K562 (cell line): Measurements from ENCODE around the gene RECK. TPM values are rescaled to one million over a fixed set of nuclear protein-coding genes. Genes with fewer than 3 reads are reported as not detected.

Experiments
- ATAC-seq: fragments of 200-7000 bp; cut with Tn5 transposase; 3 replicates; pipeline ENCODE4 v1.9.1; 2020; ENCODE audit warnings: moderate library complexity
- BruUV-seq: library from RNA; stranded (reverse); fragments of 400-500 nt; replicated peaks from 2 replicates; lab custom pipeline; 2021; lab: Mats Ljungman, UMichigan
- CTCF ChIA-PET: fragments of 300-600 bp; formaldehyde crosslinking; extraction: SDS; loops from one replicate; lab custom pipeline; 2021; ENCODE audit warnings: low intra/inter-chr PET ratio; lab: Yijun Ruan, JAX
- POLR2A ChIA-PET: fragments of 300-600, 350-650 bp; sonication (Branson Sonifier 250); formaldehyde crosslinking; extraction: SDS; loops from one replicate; lab custom pipeline; 2021; ENCODE audit warnings: antibody characterized with exemption, inconsistent platforms; lab: Yijun Ruan, JAX
- DNase-seq, 4 experiments: peaks; one replicate each; pipeline versions ENCODE4 v3.0.0 to v3.0.0-alpha.2; 2011 to 2018; ENCODE audit warnings: low spot score in 3 of 4, mixed read lengths in 3 of 4; ENCODE audit errors: extremely low read depth in 1 of 4
- FAIRE-seq: peaks from 2 replicates; lab custom pipeline; 2011; peaks lifted over from hg19 to GRCh38; lab: Jason Lieb, UNC
- H2AFZ ChIP-seq: 2 replicates; pipeline ENCODE4 v1.6.0; 2011; ENCODE audit warnings: low read depth, low read length, control low read depth, inconsistent platforms
- H3K27ac ChIP-seq: fragments of 200-600 bp; 3 replicates; pipeline ENCODE4 v1.8.0; 2011; ENCODE audit warnings: low read depth, mild to moderate bottlenecking, control low read depth, inconsistent platforms, low read length, moderate library complexity, mixed read lengths; ENCODE audit errors: extremely low read depth
- H3K27me3 ChIP-seq, 2 experiments: fragments of 300-600 bp in 1 of 2; 2 replicates in 1 of 2; 3 replicates in 1 of 2; pipeline versions ENCODE4 v1.6.0 to v1.8.0; 2011; ENCODE audit warnings: inconsistent platforms in 2 of 2, low read length in 2 of 2, mild to moderate bottlenecking in 1 of 2, mixed read lengths in 1 of 2, moderate library complexity in 1 of 2; ENCODE audit not compliant: control insufficient read depth in 2 of 2, insufficient read depth in 2 of 2
- H3K36me3 ChIP-seq: fragments of 300-600 bp; 3 replicates; pipeline ENCODE4 v1.8.0; 2011; ENCODE audit warnings: mild to moderate bottlenecking, low read length, inconsistent platforms; ENCODE audit not compliant: control insufficient read depth, insufficient read depth
- H3K4me1 ChIP-seq, 2 experiments: fragments of 200-600 bp in 1 of 2; replicated peaks in 1 of 2; 2 replicates in 1 of 2; 3 replicates in 1 of 2; pipeline versions ENCODE4 v1.5.1 to v1.8.0; 2011; ENCODE audit warnings: inconsistent platforms in 2 of 2, low read length in 2 of 2, mild to moderate bottlenecking in 1 of 2, mixed read lengths in 1 of 2, moderate library complexity in 1 of 2; ENCODE audit not compliant: control insufficient read depth in 2 of 2, insufficient read depth in 2 of 2
- H3K4me2 ChIP-seq: 2 replicates; pipeline ENCODE4 v1.6.1; 2011; ENCODE audit warnings: low read length, control low read depth, inconsistent platforms, mixed read lengths; ENCODE audit not compliant: insufficient read depth
- H3K4me3 ChIP-seq: fragments of 200-600 bp; sonication (generic), shearing (Covaris generic); 2 replicates; pipeline ENCODE4 v1.5.1; 2016; ENCODE audit warnings: control low read depth, inconsistent platforms
- H3K79me2 ChIP-seq: fragments of 200-600 bp; 3 replicates; pipeline ENCODE4 v1.8.0; 2011; ENCODE audit warnings: low read length, inconsistent platforms; ENCODE audit not compliant: control insufficient read depth, insufficient read depth
- H3K9ac ChIP-seq, 2 experiments: 2 replicates each; pipeline versions ENCODE4 v1.6.0 to v1.6.1; 2011; ENCODE audit warnings: low read depth in 2 of 2, low read length in 2 of 2, control low read depth in 1 of 2, inconsistent platforms in 1 of 2, mild to moderate bottlenecking in 1 of 2, mixed read lengths in 1 of 2; ENCODE audit not compliant: insufficient read depth in 1 of 2
- H3K9me1 ChIP-seq: one replicate; pipeline ENCODE4 v1.6.0; 2011; ENCODE audit warnings: inconsistent platforms, mild to moderate bottlenecking, low read length, moderate library complexity; ENCODE audit not compliant: control insufficient read depth, insufficient read depth
- H3K9me3 ChIP-seq: replicated peaks from 2 replicates; pipeline ENCODE4 v1.5.1; 2011; ENCODE audit warnings: low read depth, low read length, inconsistent platforms; ENCODE audit not compliant: control insufficient read depth, insufficient read depth
- H4K20me1 ChIP-seq: replicated peaks from 2 replicates; pipeline ENCODE4 v1.6.1; 2011; ENCODE audit warnings: low read length, inconsistent platforms, mixed read lengths; ENCODE audit not compliant: control insufficient read depth, insufficient read depth
- BRCA1 ChIP-seq, 2 experiments: fragments of 450-650 bp in 1 of 2; sonication (generic) in 1 of 2; formaldehyde crosslinking in 1 of 2; IDR thresholded peaks; 2 replicates each; pipeline versions ENCODE4 v1.5.0 to v1.6.1; 2017 to 2020; ENCODE audit warnings: mild to moderate bottlenecking in 1 of 2, missing genetic modification reagents in 1 of 2
- CCAR2 ChIP-seq: fragments of 200-400 bp; formaldehyde crosslinking; IDR thresholded peaks from 2 replicates; pipeline ENCODE4 v1.6.1; 2017; ENCODE audit warnings: mild to moderate bottlenecking, low read depth, low read length
- HNRNPH1 ChIP-seq: fragments of 200-400 bp; formaldehyde crosslinking; optimal IDR thresholded peaks from 2 replicates; pipeline ENCODE3; 2017; ENCODE audit warnings: low read depth, mild to moderate bottlenecking, low read length, moderate library complexity
- RAD21 ChIP-seq, 2 experiments: fragments of 250-450 bp in 1 of 2; fragments of 450-650 bp in 1 of 2; sonication (Bioruptor Pico) in 1 of 2; formaldehyde crosslinking in 1 of 2; IDR thresholded peaks in 1 of 2; conservative IDR thresholded peaks in 1 of 2; 2 replicates each; pipeline versions ENCODE4 v1.4.0 to v1.8.0; 2020 to 2022; ENCODE audit warnings: mild to moderate bottlenecking in 2 of 2, moderate library complexity in 1 of 2
- SMC3 ChIP-seq: conservative IDR thresholded peaks from 2 replicates; pipeline ENCODE4 v1.6.1; 2011; ENCODE audit warnings: low read depth, low read length, improper control_type of control experiment; ENCODE audit not compliant: insufficient read depth
- SPI1 ChIP-seq: IDR thresholded peaks from 2 replicates; pipeline ENCODE4 v1.6.1; 2011; ENCODE audit warnings: low read depth, low read length, control low read depth, borderline replicate concordance
- TAF7 ChIP-seq: fragments of 450-650 bp; IDR thresholded peaks from 2 replicates; pipeline ENCODE4 v1.6.1; 2016; ENCODE audit warnings: missing genetic modification characterization, missing compliant biosample characterization
- TCF3 ChIP-seq: sonication (generic); formaldehyde crosslinking; IDR thresholded peaks from 2 replicates; pipeline ENCODE4 v1.4.0; 2020; ENCODE audit warnings: mild to moderate bottlenecking, missing genetic modification reagents
- ZKSCAN8 ChIP-seq: fragments of 200-800 bp; sonication (Bioruptor generic); IDR thresholded peaks from 2 replicates; pipeline ENCODE4 v1.6.1; 2016; ENCODE audit warnings: missing genetic modification characterization, missing compliant biosample characterization
- ZNF133 ChIP-seq: fragments of 250-450 bp; sonication (Bioruptor Pico); IDR thresholded peaks from 2 replicates; pipeline ENCODE4 v1.4.0; 2020; ENCODE audit warnings: mild to moderate bottlenecking
- WGBS: fragments of 100-300 bp; shearing (Covaris generic); methylation state at CpG from one replicate; pipeline ENCODE4 v1.1.6; 2016; ENCODE audit warnings: low coverage, mixed read lengths; ENCODE audit not compliant: insufficient coverage; ENCODE audit errors: missing lambda C conversion rate; 5-methylcytosine and 5-hydroxymethylcytosine counted together
- in situ Hi-C: fragments of 300-500 bp; cut with MboI; formaldehyde crosslinking; loops from 4 replicates; pipeline ENCODE4 v1.15.0; 2018; ENCODE audit warnings: inconsistent platforms, mixed read lengths
- intact Hi-C: fragments of 100-400 bp; cut with micrococcal nuclease; formaldehyde crosslinking; loops from 2 replicates; pipeline ENCODE4 v1.14.2; 2022
- polyA plus RNA-seq, 8 experiments: library from polyadenylated mRNA; depleted of rRNA in 4 of 8; stranded (reverse) in 5 of 8; unstranded in 3 of 8; fragments of >200 nt; fragmentation: Nextera tagmentation in 2 of 8; fragmentation: Illumina TruSeq in 1 of 8; extraction: Ambion mirVana in 2 of 8; extraction: Trizol in 1 of 8; gene quantifications; 2 replicates each; pipeline versions ENCODE4 v1.2.1 to v1.2.3, GENCODE V29; 2011 to 2014; ENCODE audit warnings: inconsistent platforms in 1 of 8, missing spikeins in 1 of 8
- total RNA-seq, 7 experiments: library from RNA; depleted of rRNA in 6 of 7; stranded (reverse); fragments of >200 nt in 6 of 7; fragmentation: Illumina TruSeq in 2 of 7; extraction: Trizol in 2 of 7; gene quantifications; 2 replicates each; pipeline versions ENCODE4 v1.2.1 to v1.2.3, GENCODE V29; 2011 to 2021; ENCODE audit warnings: low replicate concordance in 1 of 7
- TF ChIP-seq, protein P1 (sequence below), 2 experiments: IDR thresholded peaks; 2 replicates each; pipeline ENCODE4 v1.6.1; 2011; ENCODE audit warnings: borderline replicate concordance in 1 of 2, control low read depth in 1 of 2, low read depth in 1 of 2, low read length in 1 of 2, mild to moderate bottlenecking in 1 of 2, mixed read lengths in 1 of 2, moderate library complexity in 1 of 2; ENCODE audit not compliant: insufficient read depth in 1 of 2, insufficient read length in 1 of 2, poor library complexity in 1 of 2, severe bottlenecking in 1 of 2; ENCODE audit errors: extremely low read depth in 1 of 2
- TF ChIP-seq, protein P2 (sequence below): fragments of 450-650 bp; conservative IDR thresholded peaks from 2 replicates; pipeline ENCODE4 v1.6.1; 2016; ENCODE audit warnings: missing genetic modification characterization, low read depth, mild to moderate bottlenecking, missing compliant biosample characterization, moderate library complexity
- TF ChIP-seq, protein P3 (sequence below), 3 experiments: IDR thresholded peaks in 2 of 3; conservative IDR thresholded peaks in 1 of 3; 2 replicates each; pipeline ENCODE4 v1.5.1; 2011 to 2012; ENCODE audit warnings: low read length in 3 of 3, mild to moderate bottlenecking in 3 of 3, control low read depth in 2 of 3, improper control_type of control experiment in 1 of 3, inconsistent platforms in 1 of 3, low read depth in 1 of 3, mixed read lengths in 1 of 3, moderate library complexity in 1 of 3; ENCODE audit not compliant: insufficient read depth in 2 of 3
- TF ChIP-seq, protein P4 (sequence below): sonication (generic); IDR thresholded peaks from 2 replicates; pipeline ENCODE4 v1.6.1; 2016

Gene RECK
- total and polyA plus RNA-seq, 9 of the 15 experiments (the other 6 are each of a cell fraction or from before 2014, with no cell fraction given): 0.04 to 0.36 (median 0.16) TPM

DNA sequence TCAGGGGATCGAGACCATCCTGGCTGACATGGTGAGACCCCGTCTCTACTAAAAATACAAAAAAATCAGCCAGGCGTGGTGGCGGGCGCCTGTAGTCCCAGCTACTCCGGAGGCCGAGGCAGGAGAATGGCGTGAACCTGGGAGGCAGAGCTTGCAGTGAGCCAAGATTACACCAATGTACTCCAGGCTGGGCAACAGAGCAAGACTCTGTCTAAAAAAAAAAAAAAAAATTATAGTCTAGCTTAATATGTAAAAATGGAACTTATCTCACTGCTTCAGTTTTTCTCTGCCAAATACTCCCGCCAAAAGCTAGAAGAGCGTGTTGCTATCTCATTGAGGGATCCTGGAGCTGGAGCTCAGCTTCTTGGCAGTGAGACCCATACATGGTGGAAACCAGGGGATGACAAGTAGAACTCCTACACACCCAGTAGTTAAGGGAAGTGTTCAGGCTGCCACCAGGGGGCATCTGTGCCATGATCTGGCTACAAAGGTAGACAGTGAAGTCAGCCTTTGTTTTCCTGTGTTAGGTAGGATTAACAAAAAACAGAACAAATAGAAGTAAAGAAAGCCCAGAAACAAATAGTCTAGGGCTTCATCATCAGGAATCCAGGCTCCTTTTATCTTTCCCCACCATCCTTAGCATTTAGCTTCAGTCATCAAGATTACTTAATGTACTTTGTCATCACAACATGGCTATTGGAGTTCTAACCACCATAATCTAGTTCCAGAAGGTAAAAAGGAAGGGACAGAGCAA, 66.2 kb downstream of the RECK start:
- peak; percentile 97 for FAIRE-seq
- TF ChIP-seq TAF7 (tag): no peak
- TF ChIP-seq, protein P1, sequence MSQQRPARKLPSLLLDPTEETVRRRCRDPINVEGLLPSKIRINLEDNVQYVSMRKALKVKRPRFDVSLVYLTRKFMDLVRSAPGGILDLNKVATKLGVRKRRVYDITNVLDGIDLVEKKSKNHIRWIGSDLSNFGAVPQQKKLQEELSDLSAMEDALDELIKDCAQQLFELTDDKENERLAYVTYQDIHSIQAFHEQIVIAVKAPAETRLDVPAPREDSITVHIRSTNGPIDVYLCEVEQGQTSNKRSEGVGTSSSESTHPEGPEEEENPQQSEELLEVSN (IDR thresholded peaks at IDR 0.05; ENCODE audit: borderline replicate concordance in 1 of 2, extremely low read depth in 1 of 2, insufficient read depth in 1 of 2, insufficient read length in 1 of 2, low read depth in 1 of 2, low read length in 1 of 2, poor library complexity in 1 of 2, severe bottlenecking in 1 of 2): peak in 1 of 2 experiments; percentile 14
- TF ChIP-seq, protein P2, sequence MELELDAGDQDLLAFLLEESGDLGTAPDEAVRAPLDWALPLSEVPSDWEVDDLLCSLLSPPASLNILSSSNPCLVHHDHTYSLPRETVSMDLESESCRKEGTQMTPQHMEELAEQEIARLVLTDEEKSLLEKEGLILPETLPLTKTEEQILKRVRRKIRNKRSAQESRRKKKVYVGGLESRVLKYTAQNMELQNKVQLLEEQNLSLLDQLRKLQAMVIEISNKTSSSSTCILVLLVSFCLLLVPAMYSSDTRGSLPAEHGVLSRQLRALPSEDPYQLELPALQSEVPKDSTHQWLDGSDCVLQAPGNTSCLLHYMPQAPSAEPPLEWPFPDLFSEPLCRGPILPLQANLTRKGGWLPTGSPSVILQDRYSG: no peak
- no peak for TF ChIP-seq CCAR2
- peak; percentile 45 to 81 for TF ChIP-seq RAD21 (CRISPR knock-in tag; conservative IDR thresholded peaks at IDR 0.05 in 1 of 2, IDR thresholded peaks at IDR 0.05 in 1 of 2)
- TF ChIP-seq, protein P3, sequence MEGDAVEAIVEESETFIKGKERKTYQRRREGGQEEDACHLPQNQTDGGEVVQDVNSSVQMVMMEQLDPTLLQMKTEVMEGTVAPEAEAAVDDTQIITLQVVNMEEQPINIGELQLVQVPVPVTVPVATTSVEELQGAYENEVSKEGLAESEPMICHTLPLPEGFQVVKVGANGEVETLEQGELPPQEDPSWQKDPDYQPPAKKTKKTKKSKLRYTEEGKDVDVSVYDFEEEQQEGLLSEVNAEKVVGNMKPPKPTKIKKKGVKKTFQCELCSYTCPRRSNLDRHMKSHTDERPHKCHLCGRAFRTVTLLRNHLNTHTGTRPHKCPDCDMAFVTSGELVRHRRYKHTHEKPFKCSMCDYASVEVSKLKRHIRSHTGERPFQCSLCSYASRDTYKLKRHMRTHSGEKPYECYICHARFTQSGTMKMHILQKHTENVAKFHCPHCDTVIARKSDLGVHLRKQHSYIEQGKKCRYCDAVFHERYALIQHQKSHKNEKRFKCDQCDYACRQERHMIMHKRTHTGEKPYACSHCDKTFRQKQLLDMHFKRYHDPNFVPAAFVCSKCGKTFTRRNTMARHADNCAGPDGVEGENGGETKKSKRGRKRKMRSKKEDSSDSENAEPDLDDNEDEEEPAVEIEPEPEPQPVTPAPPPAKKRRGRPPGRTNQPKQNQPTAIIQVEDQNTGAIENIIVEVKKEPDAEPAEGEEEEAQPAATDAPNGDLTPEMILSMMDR (IDR thresholded peaks at IDR 0.05 in 2 of 3, conservative IDR thresholded peaks at IDR 0.05 in 1 of 3; ENCODE audit: insufficient read depth in 2 of 3, low read depth in 1 of 3, low read length in 3 of 3): peak; percentile 69 to 75 (median 74)
- TF ChIP-seq, protein P4, sequence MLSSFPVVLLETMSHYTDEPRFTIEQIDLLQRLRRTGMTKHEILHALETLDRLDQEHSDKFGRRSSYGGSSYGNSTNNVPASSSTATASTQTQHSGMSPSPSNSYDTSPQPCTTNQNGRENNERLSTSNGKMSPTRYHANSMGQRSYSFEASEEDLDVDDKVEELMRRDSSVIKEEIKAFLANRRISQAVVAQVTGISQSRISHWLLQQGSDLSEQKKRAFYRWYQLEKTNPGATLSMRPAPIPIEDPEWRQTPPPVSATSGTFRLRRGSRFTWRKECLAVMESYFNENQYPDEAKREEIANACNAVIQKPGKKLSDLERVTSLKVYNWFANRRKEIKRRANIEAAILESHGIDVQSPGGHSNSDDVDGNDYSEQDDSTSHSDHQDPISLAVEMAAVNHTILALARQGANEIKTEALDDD: peak; percentile 56
- TF ChIP-seq SMC3: peak; percentile 71
- no peak for TF ChIP-seq TCF3
- TF ChIP-seq ZNF133 (CRISPR knock-in tag): no peak
- peak; percentile 29; the same call in 1 of the 2 replicates for TF ChIP-seq SPI1
- no peak for TF ChIP-seq BRCA1 (IDR thresholded peaks at IDR 0.05)
- TF ChIP-seq BRCA1 (CRISPR knock-in tag; IDR thresholded peaks at IDR 0.05): no peak
- no peak for TF ChIP-seq ZKSCAN8
- TF ChIP-seq HNRNPH1: no peak

More for the DNA sequence above, 66.2 kb downstream of the RECK start:
- CTCF ChIA-PET: interaction anchor here (0.6 to 2.4 kb wide), 5 partner anchors 43 to 1499 kb away, joined by 3 to 13 read pairs (median 4); no protein-coding TSS in a partner anchor
- no TSS peak for BruUV-seq
- in situ Hi-C loops (loop anchor here (5.0 kb wide), 1 partner anchor 64 kb away; the partner anchor contains the start of gene CCIN), intact Hi-C loops (loop anchor here (1.0 to 2.0 kb wide), 2 partner anchors 63 to 226 kb away; no protein-coding TSS in a partner anchor)
- Histone ChIP-seq H3K4me3 (no peak overlapping the region), H3K79me2 (no peaks in the 10 kb centered on the region), H2AFZ (peak overlapping the region; percentile 70; the same call in 1 of the 2 replicates), H3K9me1 (no peaks in the 10 kb centered on the region), H3K4me2 (no peak overlapping the region), H4K20me1 (no peaks in the 10 kb centered on the region), H3K36me3 (no peaks in the 10 kb centered on the region), H3K9me3 (no peaks in the 10 kb centered on the region), H3K9ac (no peak overlapping the region; a peak in 1 of 4 replicates), H3K27me3 (no peaks in the 10 kb centered on the region), H3K27ac (no peak overlapping the region), H3K4me1 (no peaks in the 10 kb centered on the region; a peak in 1 of 5 replicates)
- POLR2A ChIA-PET: interaction anchor here (0.6 kb wide), 1 partner anchor 92 kb away, joined by 3 read pairs; no protein-coding TSS in a partner anchor
- ATAC-seq: peak; percentile 99
- WGBS: 12% methylated on average over 9 of the region's 10 CpGs
- DNase-seq: peak; percentile 56 to 78 (median 59)
